ENCODE measurements around the gene RGS1. TPM values are rescaled to one million over a fixed set of nuclear protein-coding genes. Genes with fewer than 3 reads are reported as not detected.

The RGS1 gene
- total RNA-seq, 1 experiment from 2014 or later = not detected

DNA sequence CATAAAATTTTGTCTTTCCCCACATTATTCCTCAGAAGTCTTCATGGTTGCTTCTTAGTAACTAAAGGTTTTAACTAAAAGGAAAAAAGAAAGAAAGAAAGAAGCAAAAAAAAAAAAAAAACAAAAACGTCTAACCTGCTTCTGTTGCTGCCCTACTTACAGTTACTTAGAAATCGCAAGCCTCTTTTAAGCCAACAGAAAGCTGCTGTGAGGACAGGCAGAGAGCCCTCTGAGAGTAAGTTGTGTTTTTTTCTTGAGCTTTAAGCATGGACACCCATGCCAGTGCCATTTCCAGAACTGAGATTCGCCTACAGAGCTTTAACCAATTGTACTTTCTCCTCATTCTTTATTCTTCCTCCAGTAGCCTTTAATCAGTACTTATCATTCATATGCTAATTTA, 25.6 kb upstream of the RGS1 start:
- Mint-ChIP-seq H3K4me1 (peaks cover 6 to 26% of the 10 kb centered on the region in 2 experiments), H3K27me3 (ENCODE audit: low read depth) (no peaks in the 10 kb centered on the region), H3K9me3 (no peaks in the 10 kb centered on the region), H3K36me3 (ENCODE audit: insufficient read depth in 1 of 3, low read depth in 3 of 3) (no peaks in the 10 kb centered on the region), H3K4me3 (no peak overlapping the region), H3K27ac (no peak overlapping the region)
- no peak overlapping the region for H4K91ac ChIP-seq (ENCODE audit: insufficient read length, low read depth, low read length)
- DNase-seq = no peak
- H3K14ac ChIP-seq (ENCODE audit: insufficient read depth, low read length) = no peak overlapping the region
- no peak overlapping the region for H2AK5ac ChIP-seq (ENCODE audit: insufficient read length, low read length)
- no peak overlapping the region for H3K23ac ChIP-seq (ENCODE audit: insufficient read length, low read depth, low read length)
- no peak overlapping the region for H2BK12ac ChIP-seq (ENCODE audit: insufficient read length, low read depth, low read length)
- H4K5ac ChIP-seq (ENCODE audit: insufficient read length, low read depth, low read length) = no peak overlapping the region
- no peak overlapping the region for H3K4me2 ChIP-seq (ENCODE audit: insufficient read depth, insufficient read length, low read length)
- no peaks in the 10 kb centered on the region for H3K23me2 ChIP-seq (ENCODE audit: insufficient read length, low read depth, low read length, poor library complexity, severe bottlenecking)
- H4K8ac ChIP-seq (replicated peaks; ENCODE audit: insufficient read length, low read depth, low read length) = no peak overlapping the region
- H3K4me1 ChIP-seq (ENCODE audit: insufficient read depth, low read length) = no peaks in the 10 kb centered on the region; the same call in 1 of the 2 replicates
- no peaks in the 10 kb centered on the region for H3K27me3 ChIP-seq (ENCODE audit: insufficient read depth, low read length)
- H3K79me2 ChIP-seq (ENCODE audit: insufficient read depth, low read length) = no peaks in the 10 kb centered on the region
- TF ChIP-seq, protein P1, sequence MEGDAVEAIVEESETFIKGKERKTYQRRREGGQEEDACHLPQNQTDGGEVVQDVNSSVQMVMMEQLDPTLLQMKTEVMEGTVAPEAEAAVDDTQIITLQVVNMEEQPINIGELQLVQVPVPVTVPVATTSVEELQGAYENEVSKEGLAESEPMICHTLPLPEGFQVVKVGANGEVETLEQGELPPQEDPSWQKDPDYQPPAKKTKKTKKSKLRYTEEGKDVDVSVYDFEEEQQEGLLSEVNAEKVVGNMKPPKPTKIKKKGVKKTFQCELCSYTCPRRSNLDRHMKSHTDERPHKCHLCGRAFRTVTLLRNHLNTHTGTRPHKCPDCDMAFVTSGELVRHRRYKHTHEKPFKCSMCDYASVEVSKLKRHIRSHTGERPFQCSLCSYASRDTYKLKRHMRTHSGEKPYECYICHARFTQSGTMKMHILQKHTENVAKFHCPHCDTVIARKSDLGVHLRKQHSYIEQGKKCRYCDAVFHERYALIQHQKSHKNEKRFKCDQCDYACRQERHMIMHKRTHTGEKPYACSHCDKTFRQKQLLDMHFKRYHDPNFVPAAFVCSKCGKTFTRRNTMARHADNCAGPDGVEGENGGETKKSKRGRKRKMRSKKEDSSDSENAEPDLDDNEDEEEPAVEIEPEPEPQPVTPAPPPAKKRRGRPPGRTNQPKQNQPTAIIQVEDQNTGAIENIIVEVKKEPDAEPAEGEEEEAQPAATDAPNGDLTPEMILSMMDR (conservative IDR thresholded peaks at IDR 0.05) = no peak
- no peak overlapping the region for H2BK15ac ChIP-seq (ENCODE audit: low read depth, low read length)
- H2BK5ac ChIP-seq (ENCODE audit: insufficient read length, low read length) = no peak overlapping the region
- H3K4ac ChIP-seq (ENCODE audit: low read depth, low read length) = no peak overlapping the region
- H3K79me1 ChIP-seq (ENCODE audit: insufficient read depth, low read depth, low read length, poor library complexity, severe bottlenecking) = no peaks in the 10 kb centered on the region
- H4K20me1 ChIP-seq (ENCODE audit: control insufficient read depth, insufficient read depth, insufficient read length) = no peaks in the 10 kb centered on the region
- no peak overlapping the region for H3K56ac ChIP-seq (ENCODE audit: insufficient read length, low read depth, low read length)
- H2BK20ac ChIP-seq (ENCODE audit: low read depth, low read length, poor library complexity, severe bottlenecking) = no peak overlapping the region
- no peak overlapping the region for H2AFZ ChIP-seq (ENCODE audit: low read length)
- no peaks in the 10 kb centered on the region for H3K9me3 ChIP-seq (ENCODE audit: control insufficient read depth, low read depth, low read length)
- no peak overlapping the region for H3T11ph ChIP-seq (ENCODE audit: low read length)
- H3K9ac ChIP-seq (ENCODE audit: extremely low read depth, insufficient read length, low read length) = no peak overlapping the region
- H3K27ac ChIP-seq (ENCODE audit: insufficient read length, low read depth, low read length) = no peak overlapping the region
- H2BK120ac ChIP-seq (ENCODE audit: low read depth, low read length, poor library complexity, severe bottlenecking) = no peak overlapping the region
- H3K18ac ChIP-seq (ENCODE audit: insufficient read length, low read depth, low read length) = no peak overlapping the region
- WGBS (ENCODE audit: extremely low coverage, insufficient read length, low lambda C conversion rate) = no CpG with 5 or more reads among the region's 3 CpGs
